Mesenchymal stem cell (in vitro differentiated cells and primary cell): Measurements from ENCODE around the gene KCNIP4.

ENCODE experiments used
- DNase-seq: peaks from one replicate; pipeline ENCODE4 v3.0.0-alpha.2; 2013
- H2AFZ ChIP-seq: one replicate; pipeline ENCODE4 v1.6.1; 2013; ENCODE audit warnings: low read depth, mild to moderate bottlenecking, control low read depth, inconsistent platforms, low read length, moderate library complexity
- H2AK5ac ChIP-seq: 2 replicates; pipeline ENCODE4 v1.6.1; 2013; ENCODE audit warnings: low read length, moderate library complexity, mild to moderate bottlenecking, inconsistent platforms; ENCODE audit not compliant: severe bottlenecking
- H2BK120ac ChIP-seq: one replicate; pipeline ENCODE4 v1.6.1; 2013; ENCODE audit warnings: low read depth, mild to moderate bottlenecking, inconsistent platforms, low read length, moderate library complexity
- H2BK12ac ChIP-seq, 2 experiments: one replicate each; pipeline ENCODE4 v1.6.1; 2013; ENCODE audit warnings: inconsistent platforms in 2 of 2, low read length in 2 of 2, mild to moderate bottlenecking in 2 of 2, moderate library complexity in 2 of 2, control low read depth in 1 of 2
- H2BK15ac ChIP-seq: one replicate; pipeline ENCODE4 v1.6.1; 2013; ENCODE audit warnings: mild to moderate bottlenecking, low read depth, inconsistent platforms; ENCODE audit not compliant: poor library complexity, severe bottlenecking
- H2BK5ac ChIP-seq: 2 replicates; pipeline ENCODE4 v1.6.1; 2013; ENCODE audit warnings: low read depth, mild to moderate bottlenecking, low read length, control low read depth, inconsistent platforms; ENCODE audit not compliant: poor library complexity, severe bottlenecking
- H3K14ac ChIP-seq, 2 experiments: one replicate each; pipeline ENCODE4 v1.6.1; 2013; ENCODE audit warnings: inconsistent platforms in 2 of 2, low read length in 2 of 2, control low read depth in 1 of 2, mild to moderate bottlenecking in 1 of 2, moderate library complexity in 1 of 2
- H3K18ac ChIP-seq, 2 experiments: one replicate each; pipeline ENCODE4 v1.6.1; 2013; ENCODE audit warnings: inconsistent platforms in 2 of 2, low read length in 2 of 2, control low read depth in 1 of 2, low read depth in 1 of 2, mild to moderate bottlenecking in 1 of 2
- H3K23ac ChIP-seq, 2 experiments: one replicate each; pipeline ENCODE4 v1.6.1; 2013; ENCODE audit warnings: inconsistent platforms in 2 of 2, low read length in 2 of 2, mild to moderate bottlenecking in 2 of 2, moderate library complexity in 2 of 2, control low read depth in 1 of 2
- H3K27ac ChIP-seq: 2 replicates; pipeline ENCODE4 v1.5.1; 2013; ENCODE audit warnings: mild to moderate bottlenecking, moderate library complexity, low read length, control low read depth, inconsistent platforms; ENCODE audit not compliant: poor library complexity, severe bottlenecking
- H3K27me3 ChIP-seq, 2 experiments: 2 replicates each; pipeline versions ENCODE4 v1.6.1 to v1.7.0; 2013; ENCODE audit warnings: low read length in 2 of 2, mild to moderate bottlenecking in 2 of 2, moderate library complexity in 2 of 2, control low read depth in 1 of 2, inconsistent platforms in 1 of 2; ENCODE audit not compliant: control insufficient read depth in 1 of 2, insufficient read depth in 1 of 2
- H3K36me3 ChIP-seq, 2 experiments: 2 replicates each; pipeline versions ENCODE4 v1.6.1 to v1.7.0; 2013; ENCODE audit warnings: low read length in 2 of 2, control low read depth in 1 of 2, inconsistent platforms in 1 of 2, low read depth in 1 of 2, mild to moderate bottlenecking in 1 of 2; ENCODE audit not compliant: insufficient read depth in 2 of 2, control insufficient read depth in 1 of 2
- H3K4ac ChIP-seq, 2 experiments: one replicate each; pipeline ENCODE4 v1.6.1; 2013; ENCODE audit warnings: inconsistent platforms in 2 of 2, low read length in 2 of 2, mild to moderate bottlenecking in 2 of 2, moderate library complexity in 2 of 2, control low read depth in 1 of 2, low read depth in 1 of 2
- H3K4me1 ChIP-seq: 2 replicates; pipeline ENCODE4 v1.6.1; 2013; ENCODE audit warnings: low read depth, low read length, control low read depth; ENCODE audit not compliant: control insufficient read depth, insufficient read depth
- H3K4me2 ChIP-seq: 2 replicates; pipeline ENCODE4 v1.6.1; 2013; ENCODE audit warnings: low read length, mild to moderate bottlenecking, inconsistent platforms; ENCODE audit not compliant: poor library complexity, severe bottlenecking
- H3K4me3 ChIP-seq, 2 experiments: 2 replicates each; pipeline versions ENCODE4 v1.5.1 to v1.7.0; 2013; ENCODE audit warnings: low read length in 2 of 2, mild to moderate bottlenecking in 2 of 2, control low read depth in 1 of 2, low read depth in 1 of 2; ENCODE audit not compliant: insufficient read depth in 1 of 2
- H3K79me1 ChIP-seq: replicated peaks from 2 replicates; pipeline ENCODE4 v1.6.1; 2013; ENCODE audit warnings: mild to moderate bottlenecking, control low read depth, low read length, inconsistent platforms; ENCODE audit not compliant: poor library complexity, severe bottlenecking
- H3K9ac ChIP-seq: 2 replicates; pipeline ENCODE4 v1.7.0; 2013; ENCODE audit warnings: mild to moderate bottlenecking, low read length, moderate library complexity
- H3K9me3 ChIP-seq: 2 replicates; pipeline ENCODE4 v1.7.0; 2013; ENCODE audit warnings: mild to moderate bottlenecking, low read length; ENCODE audit not compliant: control insufficient read depth
- H4K8ac ChIP-seq: one replicate; pipeline ENCODE4 v1.6.1; 2013; ENCODE audit warnings: inconsistent platforms, mild to moderate bottlenecking, low read length, moderate library complexity
- H4K91ac ChIP-seq: one replicate; pipeline ENCODE4 v1.6.1; 2013; ENCODE audit warnings: mild to moderate bottlenecking, low read length, inconsistent platforms
- WGBS: methylation state at CpG from one replicate; pipeline ENCODE4 v1.1.7; 2013; ENCODE audit warnings: mixed read lengths; 5-methylcytosine and 5-hydroxymethylcytosine counted together

Gene KCNIP4

GRCh38 chr4:21856301-21856700 lies 92.3 kb downstream of the KCNIP4 start:
- no peak overlapping the region for H3K27ac ChIP-seq
- H2BK15ac ChIP-seq: no peak overlapping the region
- peak overlapping the region in 1 of 2 experiments; percentile 5 for H3K18ac ChIP-seq
- no peak overlapping the region for H2BK5ac ChIP-seq
- no peak overlapping the region for H3K4me2 ChIP-seq
- no peaks in the 10 kb centered on the region for H3K9me3 ChIP-seq
- no peak overlapping the region for H3K9ac ChIP-seq
- no peak overlapping the region for H4K8ac ChIP-seq
- H3K4me3 ChIP-seq: no peak overlapping the region
- no peak overlapping the region for H2BK120ac ChIP-seq
- 64% methylated on average over 6 of the region's 6 CpGs for WGBS
- H3K36me3 ChIP-seq: no peaks in the 10 kb centered on the region
- H3K4me1 ChIP-seq: no peaks in the 10 kb centered on the region
- H3K79me1 ChIP-seq: no peaks in the 10 kb centered on the region
- no peaks in the 10 kb centered on the region for H3K27me3 ChIP-seq
- H3K14ac ChIP-seq: peak overlapping the region in 1 of 2 experiments; percentile 64
- no peak for DNase-seq
- no peak overlapping the region for H3K23ac ChIP-seq
- no peak overlapping the region for H2AFZ ChIP-seq
- no peak overlapping the region for H2BK12ac ChIP-seq
- no peak overlapping the region for H2AK5ac ChIP-seq
- no peak overlapping the region for H3K4ac ChIP-seq
- H4K91ac ChIP-seq: no peak overlapping the region

GRCh38 chr4:21849077-21849476 lies 99.5 kb downstream of the KCNIP4 start:
- H3K4me3 ChIP-seq: no peak overlapping the region
- no peak overlapping the region for H2AK5ac ChIP-seq
- H2BK12ac ChIP-seq: no peak overlapping the region
- H3K27ac ChIP-seq: no peak overlapping the region
- H2AFZ ChIP-seq: no peak overlapping the region
- H3K18ac ChIP-seq: no peak overlapping the region
- H3K36me3 ChIP-seq: no peaks in the 10 kb centered on the region
- H3K4me1 ChIP-seq: no peaks in the 10 kb centered on the region
- no peaks in the 10 kb centered on the region for H3K79me1 ChIP-seq
- H2BK120ac ChIP-seq: no peak overlapping the region
- H3K23ac ChIP-seq: no peak overlapping the region
- H4K8ac ChIP-seq: no peak overlapping the region
- H3K4ac ChIP-seq: no peak overlapping the region
- no peak overlapping the region for H3K4me2 ChIP-seq
- WGBS: 20% methylated on average over 1 of the region's 3 CpGs
- H3K14ac ChIP-seq: no peak overlapping the region
- no peak overlapping the region for H2BK5ac ChIP-seq
- H3K9me3 ChIP-seq: no peaks in the 10 kb centered on the region
- H3K9ac ChIP-seq: no peak overlapping the region
- no peak for DNase-seq
- no peak overlapping the region for H2BK15ac ChIP-seq
- no peaks in the 10 kb centered on the region for H3K27me3 ChIP-seq
- H4K91ac ChIP-seq: no peak overlapping the region

GRCh38 chr4:21848021-21848420 lies 100.6 kb downstream of the KCNIP4 start:
- Histone ChIP-seq H4K91ac (no peak overlapping the region), H3K9me3 (no peaks in the 10 kb centered on the region), H2BK5ac (no peak overlapping the region), H3K79me1 (no peaks in the 10 kb centered on the region), H3K9ac (no peak overlapping the region), H3K27ac (no peak overlapping the region), H3K4ac (no peak overlapping the region), H3K14ac (no peak overlapping the region), H3K4me1 (no peaks in the 10 kb centered on the region), H3K18ac (no peak overlapping the region), H3K27me3 (no peaks in the 10 kb centered on the region), H3K36me3 (no peaks in the 10 kb centered on the region), H3K4me2 (no peak overlapping the region), H4K8ac (no peak overlapping the region), H3K23ac (no peak overlapping the region), H2BK15ac (no peak overlapping the region), H3K4me3 (no peak overlapping the region), H2AK5ac (no peak overlapping the region), H2BK12ac (no peak overlapping the region), H2AFZ (no peak overlapping the region), H2BK120ac (no peak overlapping the region)
- WGBS: 61% methylated on average over 2 of the region's 2 CpGs
- DNase-seq: no peak

- Histone ChIP-seq H3K14ac (no peak overlapping the region), H4K91ac (no peak overlapping the region), H2BK12ac (no peak overlapping the region), H4K8ac (no peak overlapping the region), H2BK120ac (no peak overlapping the region), H2AFZ (no peak overlapping the region), H2AK5ac (no peak overlapping the region), H3K9me3 (no peaks in the 10 kb centered on the region), H3K4me1 (no peaks in the 10 kb centered on the region), H2BK5ac (no peak overlapping the region), H3K27me3 (no peaks in the 10 kb centered on the region), H3K18ac (no peak overlapping the region), H3K79me1 (no peaks in the 10 kb centered on the region), H3K9ac (peak overlapping the region; percentile 45), H3K4ac (no peak overlapping the region), H3K4me2 (no peak overlapping the region), H3K23ac (no peak overlapping the region), H3K4me3 (no peak overlapping the region), H2BK15ac (no peak overlapping the region), H3K27ac (no peak overlapping the region), H3K36me3 (no peaks in the 10 kb centered on the region)
- WGBS: 100% methylated on average over 1 of the region's 4 CpGs
- DNase-seq: no peak
Observed at GRCh38 chr4:21845663-21846062, 102.9 kb downstream of the KCNIP4 start.
